BE2C (cell line): ENCODE measurements around the gene VAPB.

Source experiments
- DNase-seq: peaks from one replicate; pipeline ENCODE4 v3.0.0-alpha.2; 2020
- H3K27me3 ChIP-seq: fragments of 250-450 bp; sonication (Bioruptor Pico); 2 replicates; pipeline ENCODE4 v1.5.1; 2020; ENCODE audit warnings: mild to moderate bottlenecking
- H3K36me3 ChIP-seq: fragments of 250-450 bp; sonication (Bioruptor Pico); 2 replicates; pipeline ENCODE4 v1.5.1; 2020; ENCODE audit warnings: mild to moderate bottlenecking
- H3K4me1 ChIP-seq: fragments of 250-450 bp; sonication (Bioruptor Pico); 2 replicates; pipeline ENCODE4 v1.5.1; 2020
- H3K4me3 ChIP-seq: 2 replicates; pipeline ENCODE4 v1.5.1; 2011; ENCODE audit warnings: low read depth, low read length
- H3K9me3 ChIP-seq: fragments of 250-450 bp; sonication (Bioruptor Pico); 2 replicates; pipeline ENCODE4 v1.5.1; 2020
- CTCF ChIP-seq: IDR thresholded peaks from 2 replicates; pipeline ENCODE4 v1.5.1; 2012; ENCODE audit warnings: mild to moderate bottlenecking, low read depth, low read length

The VAPB gene

DNA sequence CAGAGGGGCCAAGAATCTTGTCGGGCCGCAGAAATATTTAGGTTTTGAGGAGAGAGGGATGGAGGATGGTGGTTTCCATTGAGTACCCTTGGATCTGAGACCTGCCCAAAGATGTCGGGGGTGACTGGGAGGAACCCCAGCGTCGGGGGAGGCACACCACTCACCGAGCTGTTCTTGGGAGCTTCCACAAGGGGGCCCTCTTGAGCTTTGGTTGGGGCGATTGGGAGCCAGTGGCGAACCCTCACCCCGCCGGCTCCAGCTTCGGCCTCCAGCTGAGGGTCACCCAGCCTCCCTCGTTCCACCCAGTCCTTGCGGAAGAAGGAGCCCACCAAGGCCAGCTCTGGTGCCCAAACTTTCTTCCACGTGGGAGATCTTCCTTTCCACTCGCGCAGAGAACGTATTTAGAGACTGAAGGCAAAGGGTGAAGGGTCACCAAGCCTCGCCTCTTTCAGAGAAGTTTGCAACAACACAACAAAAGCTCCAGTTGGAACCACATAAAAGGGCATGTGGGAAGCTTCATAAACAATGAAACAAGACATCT, 92.5 kb downstream of the VAPB start:
- Histone ChIP-seq H3K36me3 (no peaks in the 10 kb centered on the region), H3K4me3 (no peak overlapping the region), H3K4me1 (no peaks in the 10 kb centered on the region), H3K27me3 (no peaks in the 10 kb centered on the region), H3K9me3 (0 out of 2 replicates have a peak, but pooled peaks cover 5% of the 10 kb centered on the region)
- DNase-seq, result peak; percentile 53
- peak; percentile 60 for TF ChIP-seq CTCF

DNA sequence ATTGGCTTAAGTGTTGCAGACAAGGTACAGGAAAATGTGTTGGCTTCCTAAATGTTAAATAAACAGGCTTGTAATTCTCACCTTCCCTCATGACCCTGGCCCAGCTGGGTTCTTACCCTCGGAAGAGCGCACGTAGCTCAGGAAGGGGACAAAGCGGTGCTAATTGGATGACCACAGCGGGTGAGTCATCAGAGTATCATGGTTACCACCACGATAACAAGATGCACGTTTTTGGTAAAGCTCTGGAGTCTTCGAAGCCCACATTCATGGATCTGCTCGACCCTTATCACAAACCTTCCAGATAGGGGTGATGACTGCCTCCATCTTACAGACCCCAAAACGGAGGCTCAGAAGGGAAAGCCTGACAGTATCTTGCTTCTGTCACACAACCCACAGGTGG, 93.4 kb downstream of the VAPB start:
- DNase-seq, result no peak

DNA sequence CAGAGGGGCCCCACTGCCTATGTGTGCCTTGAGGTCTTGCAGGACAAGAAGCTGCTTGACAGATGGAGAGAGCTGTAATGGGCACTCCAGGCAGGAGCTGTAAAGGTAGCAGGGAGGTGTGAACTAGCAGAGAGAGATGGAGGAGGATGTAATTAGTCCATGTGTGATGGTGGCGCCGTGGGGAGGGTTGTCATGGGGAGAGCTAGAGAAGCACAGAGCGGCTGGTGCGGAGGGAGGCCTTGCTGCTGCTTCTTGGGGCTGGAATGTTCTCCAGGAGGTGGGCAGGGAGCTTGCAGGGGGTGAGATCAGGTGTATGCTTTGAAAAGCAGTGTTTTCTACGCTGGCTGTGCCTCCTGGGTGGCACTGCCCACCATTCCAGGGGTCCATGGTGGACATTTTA, 94.0 kb downstream of the VAPB start:
- no peaks in the 10 kb centered on the region for H3K36me3 ChIP-seq
- TF ChIP-seq CTCF, result no peak
- H3K27me3 ChIP-seq, result no peaks in the 10 kb centered on the region
- H3K4me3 ChIP-seq, result no peak overlapping the region
- H3K4me1 ChIP-seq, result no peaks in the 10 kb centered on the region
- no peak for DNase-seq
- H3K9me3 ChIP-seq, result 0 out of 2 replicates have a peak, but pooled peaks cover 5% of the 10 kb centered on the region

More for the DNA sequence above, 93.4 kb downstream of the VAPB start:
- no peaks in the 10 kb centered on the region for H3K4me1 ChIP-seq
- H3K36me3 ChIP-seq, result no peaks in the 10 kb centered on the region
- H3K27me3 ChIP-seq, result no peaks in the 10 kb centered on the region
- TF ChIP-seq CTCF, result no peak
- no peak overlapping the region for H3K4me3 ChIP-seq
- 0 out of 2 replicates have a peak, but pooled peaks cover 5% of the 10 kb centered on the region for H3K9me3 ChIP-seq

DNA sequence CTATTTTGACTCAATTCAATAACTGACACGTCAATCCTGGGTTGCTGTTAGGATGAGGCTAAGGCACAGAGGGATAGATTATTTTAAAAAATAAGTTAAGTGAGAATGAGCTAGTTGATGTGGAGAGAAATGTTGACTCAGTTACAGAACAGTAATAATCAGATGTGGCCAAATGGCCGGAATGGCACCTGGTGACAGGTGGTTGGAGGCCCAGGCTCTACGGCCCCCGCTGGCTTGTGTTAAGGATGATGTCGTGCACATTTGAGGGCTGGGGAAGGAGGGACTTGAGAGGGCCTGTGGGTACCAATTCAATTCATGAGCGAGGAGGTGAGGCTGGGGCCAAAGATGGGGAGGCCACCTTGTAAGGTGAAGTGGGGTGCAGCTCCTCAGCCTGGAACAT, 94.4 kb downstream of the VAPB start:
- no peak overlapping the region for H3K4me3 ChIP-seq
- DNase-seq, result no peak
- H3K36me3 ChIP-seq, result no peaks in the 10 kb centered on the region
- H3K4me1 ChIP-seq, result no peaks in the 10 kb centered on the region
- TF ChIP-seq CTCF, result no peak
- no peaks in the 10 kb centered on the region for H3K27me3 ChIP-seq
- 0 out of 2 replicates have a peak, but pooled peaks cover 5% of the 10 kb centered on the region for H3K9me3 ChIP-seq

- TF ChIP-seq CTCF, result no peak
- no peaks in the 10 kb centered on the region for H3K27me3 ChIP-seq
- peaks cover 7% of the 10 kb centered on the region; the same call in 1 of the 2 replicates for H3K9me3 ChIP-seq
- no peaks in the 10 kb centered on the region for H3K4me1 ChIP-seq
- DNase-seq, result no peak
- no peaks in the 10 kb centered on the region for H3K36me3 ChIP-seq
- H3K4me3 ChIP-seq, result no peak overlapping the region
These were observed 96.4 kb downstream of the VAPB start for GRCh38 chr20:58485393-58485792.

DNA sequence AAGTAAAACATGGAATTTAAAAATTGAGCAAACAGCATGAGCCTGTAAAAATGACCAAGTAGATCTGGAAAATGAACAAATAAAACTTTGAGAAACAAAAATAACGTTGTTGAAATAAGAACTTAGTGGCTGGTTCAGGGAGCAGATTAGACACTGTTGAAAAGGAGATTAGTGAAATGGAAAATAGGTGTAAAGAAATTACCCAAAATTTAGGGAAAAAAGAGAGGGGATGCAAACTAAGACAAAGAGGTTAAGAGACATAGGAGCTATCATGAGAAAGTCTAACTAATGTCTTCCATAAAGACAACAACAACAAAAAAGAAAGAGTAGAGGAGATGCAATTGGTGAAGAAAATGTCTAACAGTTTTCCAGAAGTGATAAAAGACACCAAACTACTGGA, 97.2 kb downstream of the VAPB start:
- H3K27me3 ChIP-seq, result no peaks in the 10 kb centered on the region
- H3K9me3 ChIP-seq, result peaks cover 7% of the 10 kb centered on the region; the same call in 1 of the 2 replicates
- no peak for TF ChIP-seq CTCF
- no peaks in the 10 kb centered on the region for H3K36me3 ChIP-seq
- no peak overlapping the region for H3K4me3 ChIP-seq
- no peak for DNase-seq
- no peaks in the 10 kb centered on the region for H3K4me1 ChIP-seq
